OCI-LY1 (cell line): Measurements from ENCODE around the gene CAMK4.

Experiments used
- H2AFZ ChIP-seq: fragments of 200-600 bp; sonication (generic), shearing (Covaris generic); 2 replicates; pipeline ENCODE4 v1.6.0; 2014; ENCODE audit warnings: antibody characterized with exemption, mild to moderate bottlenecking, low read length
- H3F3A ChIP-seq: fragments of 200-600 bp; sonication (generic), shearing (Covaris generic); 2 replicates; pipeline ENCODE4 v1.6.0; 2014; ENCODE audit warnings: mild to moderate bottlenecking, antibody characterized with exemption, low read length, moderate library complexity; ENCODE audit not compliant: insufficient read depth
- H3K27ac ChIP-seq: fragments of 200-600 bp; sonication (generic); 2 replicates; pipeline ENCODE4 v1.5.1; 2014; ENCODE audit warnings: low read length, mixed run types, mild to moderate bottlenecking, low read depth; ENCODE audit not compliant: poor library complexity, severe bottlenecking
- H3K27me3 ChIP-seq: fragments of 200-600 bp; sonication (generic); 2 replicates; pipeline ENCODE4 v1.6.0; 2014; ENCODE audit warnings: antibody characterized with exemption, mild to moderate bottlenecking, low read length, moderate library complexity; ENCODE audit not compliant: insufficient read depth
- H3K36me3 ChIP-seq: fragments of 200-600 bp; sonication (generic); 2 replicates; pipeline ENCODE4 v1.6.1; 2014; ENCODE audit warnings: mild to moderate bottlenecking, antibody characterized with exemption, low read length, moderate library complexity, mixed read lengths; ENCODE audit not compliant: insufficient read depth
- H3K4me1 ChIP-seq: fragments of 200-600 bp; sonication (generic); 2 replicates; pipeline ENCODE4 v1.5.1; 2014; ENCODE audit warnings: mild to moderate bottlenecking, low read length, moderate library complexity; ENCODE audit not compliant: insufficient read depth, severe bottlenecking
- H3K4me2 ChIP-seq: fragments of 200-600 bp; sonication (generic), shearing (Covaris generic); 2 replicates; pipeline ENCODE4 v1.6.1; 2014; ENCODE audit warnings: low read length
- H3K4me3 ChIP-seq: fragments of 200-600 bp; sonication (generic); 2 replicates; pipeline ENCODE4 v1.5.1; 2014; ENCODE audit warnings: low read length, low read depth, mild to moderate bottlenecking, mixed read lengths; ENCODE audit not compliant: poor library complexity, severe bottlenecking
- H3K79me2 ChIP-seq: fragments of 200-600 bp; shearing (Covaris generic); 2 replicates; pipeline ENCODE4 v1.6.1; 2016; ENCODE audit warnings: mixed run types, low read length, mixed read lengths; ENCODE audit not compliant: insufficient read depth
- H3K9ac ChIP-seq: fragments of 200-600 bp; sonication (generic), shearing (Covaris generic); 2 replicates; pipeline ENCODE4 v1.6.1; 2014; ENCODE audit warnings: mild to moderate bottlenecking, low read length, mixed read lengths
- H3K9me2 ChIP-seq: fragments of 200-600 bp; sonication (generic), shearing (Covaris generic); 2 replicates; pipeline ENCODE4 v1.6.1; 2014; ENCODE audit warnings: low read depth, mild to moderate bottlenecking, low read length, mixed read lengths
- H3K9me3 ChIP-seq: fragments of 200-600 bp; shearing (Covaris generic); 2 replicates; pipeline ENCODE4 v1.6.1; 2014; ENCODE audit warnings: low read length, mixed read lengths
- H4K20me1 ChIP-seq: fragments of 200-600 bp; sonication (generic), shearing (Covaris generic); 2 replicates; pipeline ENCODE4 v1.6.0; 2016; ENCODE audit warnings: mild to moderate bottlenecking, low read length; ENCODE audit not compliant: insufficient read depth
- EZH2 ChIP-seq: fragments of 200-600 bp; sonication (generic), shearing (Covaris generic); IDR thresholded peaks from 2 replicates; pipeline ENCODE4 v1.8.0; 2017; ENCODE audit warnings: borderline replicate concordance, mixed run types, mild to moderate bottlenecking, antibody characterized with exemption, low read length, moderate library complexity, mixed read lengths
- TF ChIP-seq, protein P1 (sequence below): fragments of 200-600 bp; sonication (generic), shearing (Covaris generic); IDR thresholded peaks from 2 replicates; pipeline ENCODE4 v1.5.1; 2017; ENCODE audit warnings: mild to moderate bottlenecking, antibody characterized with exemption, low read length, moderate library complexity, mixed read lengths

CAMK4 gene

DNA sequence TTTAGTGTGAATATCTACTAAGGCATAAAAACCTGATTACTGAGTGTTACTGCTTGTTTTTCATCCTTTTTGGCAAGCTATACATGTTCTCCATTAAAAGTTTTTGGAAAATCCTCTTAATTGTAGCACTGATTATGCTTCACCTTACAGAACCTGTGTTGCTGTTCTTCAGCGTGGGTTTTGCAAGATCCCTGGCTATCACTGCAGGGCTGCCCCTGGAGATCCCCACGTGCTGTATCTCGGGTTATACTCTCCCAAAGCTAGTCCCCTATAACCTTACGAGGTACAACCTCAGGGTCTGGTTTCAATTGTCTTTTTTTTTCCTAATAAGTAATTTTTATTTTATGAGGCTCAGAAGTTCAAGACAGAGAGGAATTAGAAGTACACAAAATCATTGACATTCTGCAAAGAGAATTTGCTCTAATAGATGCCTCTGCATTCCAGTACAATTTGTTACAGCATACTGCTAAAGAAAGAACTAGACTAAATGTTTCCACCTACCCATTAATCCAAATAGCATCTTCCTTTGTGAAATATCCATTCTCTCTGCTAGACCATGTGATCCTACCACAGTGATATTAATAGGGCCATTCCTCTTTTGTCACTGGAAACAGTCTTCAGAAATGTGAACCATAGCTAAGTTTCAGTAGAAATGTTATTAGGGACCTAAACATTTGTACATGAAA lies 25.8 kb upstream of the CAMK4 start:
- H3K4me1 ChIP-seq: peaks cover 38% of the 10 kb centered on the region
- H3K27ac ChIP-seq: no peak overlapping the region
- H3K4me3 ChIP-seq: no peak overlapping the region
- no peaks in the 10 kb centered on the region for H3K36me3 ChIP-seq
- H3K9me3 ChIP-seq: no peaks in the 10 kb centered on the region
- H2AFZ ChIP-seq: no peak overlapping the region
- H3K4me2 ChIP-seq: no peak overlapping the region
- H3K9me2 ChIP-seq: no peaks in the 10 kb centered on the region
- no peaks in the 10 kb centered on the region for H4K20me1 ChIP-seq
- no peaks in the 10 kb centered on the region for H3K79me2 ChIP-seq
- no peaks in the 10 kb centered on the region for H3F3A ChIP-seq
- H3K9ac ChIP-seq: no peak overlapping the region
- no peaks in the 10 kb centered on the region for H3K27me3 ChIP-seq
- TF ChIP-seq, protein P1, sequence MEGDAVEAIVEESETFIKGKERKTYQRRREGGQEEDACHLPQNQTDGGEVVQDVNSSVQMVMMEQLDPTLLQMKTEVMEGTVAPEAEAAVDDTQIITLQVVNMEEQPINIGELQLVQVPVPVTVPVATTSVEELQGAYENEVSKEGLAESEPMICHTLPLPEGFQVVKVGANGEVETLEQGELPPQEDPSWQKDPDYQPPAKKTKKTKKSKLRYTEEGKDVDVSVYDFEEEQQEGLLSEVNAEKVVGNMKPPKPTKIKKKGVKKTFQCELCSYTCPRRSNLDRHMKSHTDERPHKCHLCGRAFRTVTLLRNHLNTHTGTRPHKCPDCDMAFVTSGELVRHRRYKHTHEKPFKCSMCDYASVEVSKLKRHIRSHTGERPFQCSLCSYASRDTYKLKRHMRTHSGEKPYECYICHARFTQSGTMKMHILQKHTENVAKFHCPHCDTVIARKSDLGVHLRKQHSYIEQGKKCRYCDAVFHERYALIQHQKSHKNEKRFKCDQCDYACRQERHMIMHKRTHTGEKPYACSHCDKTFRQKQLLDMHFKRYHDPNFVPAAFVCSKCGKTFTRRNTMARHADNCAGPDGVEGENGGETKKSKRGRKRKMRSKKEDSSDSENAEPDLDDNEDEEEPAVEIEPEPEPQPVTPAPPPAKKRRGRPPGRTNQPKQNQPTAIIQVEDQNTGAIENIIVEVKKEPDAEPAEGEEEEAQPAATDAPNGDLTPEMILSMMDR: no peak
- no peak for TF ChIP-seq EZH2

DNA sequence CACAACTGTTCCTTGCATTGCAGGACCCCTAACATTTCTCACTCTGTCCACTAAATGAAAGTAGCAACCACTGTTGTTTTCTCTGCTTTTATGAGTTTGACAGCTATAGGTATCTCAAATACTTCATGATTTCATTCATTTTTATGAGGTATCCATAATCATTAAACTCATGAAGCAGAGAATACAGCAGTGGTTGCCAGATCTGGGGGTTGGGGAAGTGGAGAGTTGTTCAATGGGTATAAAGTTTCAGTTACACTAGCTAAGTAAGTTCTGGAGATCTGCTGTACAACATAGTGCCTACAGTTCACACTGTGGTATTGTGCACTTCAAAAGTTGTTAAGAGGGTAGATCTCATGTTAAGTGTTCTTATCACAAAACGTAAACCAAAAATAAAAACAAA lies 23.4 kb upstream of the CAMK4 start:
- H2AFZ ChIP-seq: 0 out of 2 replicates have a peak overlapping the region, but pooled peaks have one; percentile 19
- H3K9me3 ChIP-seq: no peaks in the 10 kb centered on the region
- H3K36me3 ChIP-seq: no peaks in the 10 kb centered on the region
- no peak overlapping the region for H3K27ac ChIP-seq
- no peaks in the 10 kb centered on the region for H3K9me2 ChIP-seq
- H3F3A ChIP-seq: no peaks in the 10 kb centered on the region
- H4K20me1 ChIP-seq: no peaks in the 10 kb centered on the region
- no peaks in the 10 kb centered on the region for H3K27me3 ChIP-seq
- H3K4me1 ChIP-seq: peaks cover 38% of the 10 kb centered on the region
- H3K4me3 ChIP-seq: no peak overlapping the region
- H3K9ac ChIP-seq: no peak overlapping the region
- TF ChIP-seq, protein P1: no peak
- no peak for TF ChIP-seq EZH2
- H3K4me2 ChIP-seq: peak overlapping the region; percentile 61
- H3K79me2 ChIP-seq: no peaks in the 10 kb centered on the region

DNA sequence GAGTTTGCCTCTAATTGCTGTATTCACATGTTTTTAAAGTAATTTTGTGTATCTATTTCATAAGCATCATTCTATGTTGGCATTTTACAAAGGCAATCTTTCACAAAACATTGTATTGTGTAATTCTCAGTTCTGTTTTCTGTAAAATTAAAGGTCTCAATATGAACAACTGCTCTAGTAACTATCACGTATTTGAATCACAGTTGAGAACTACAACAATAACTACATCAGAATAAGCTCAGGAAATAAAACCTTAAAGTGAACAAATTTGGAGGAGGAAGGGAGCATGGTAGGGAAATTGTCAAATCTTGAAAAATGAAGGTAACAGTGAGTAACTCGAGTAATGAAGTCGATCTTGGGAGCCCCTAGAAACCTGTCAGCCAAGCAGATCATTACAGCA lies 22.5 kb upstream of the CAMK4 start:
- Histone ChIP-seq H3K27ac (no peak overlapping the region), H3K27me3 (no peaks in the 10 kb centered on the region), H3K4me1 (peaks cover 38% of the 10 kb centered on the region), H2AFZ (peak overlapping the region; percentile 69; the same call in 1 of the 2 replicates), H3K4me3 (peak overlapping the region; percentile 17), H3K36me3 (no peaks in the 10 kb centered on the region), H3F3A (no peaks in the 10 kb centered on the region), H3K79me2 (no peaks in the 10 kb centered on the region), H3K9me2 (no peaks in the 10 kb centered on the region), H4K20me1 (no peaks in the 10 kb centered on the region), H3K9ac (peak overlapping the region; percentile 11; the same call in 1 of the 2 replicates), H3K9me3 (no peaks in the 10 kb centered on the region), H3K4me2 (peak overlapping the region; percentile 61)
- TF ChIP-seq, protein P1: no peak
- TF ChIP-seq EZH2: no peak
